M059J (cell line): ENCODE measurements around the gene FBF1. TPM values are rescaled to one million over a fixed set of nuclear protein-coding genes. Genes with fewer than 3 reads are reported as not detected.
A peak's percentile ranks its signal among the peaks of the same experiment; 100 is the strongest.
"Not testable (repeated sequence)": the region's sequence is repeated elsewhere in the genome, so short reads cannot be mapped to it uniquely, and the experiment has no call there.

Experiments
- DNase-seq: peaks from one replicate; pipeline ENCODE4 v3.0.0-alpha.2; 2012; ENCODE audit warnings: low read depth
- total RNA-seq: library from RNA; depleted of rRNA; stranded (reverse); fragments of >200 nt; shearing (Covaris generic); gene quantifications from 2 replicates; pipeline ENCODE4 v1.2.3, GENCODE V29; 2014; rRNA removed

Gene FBF1
- total RNA-seq, 1 experiment from 2014 or later, result 18.7 TPM

GRCh38 chr17:75876190-75876937 lies 64.5 kb downstream of the FBF1 start:
- peak; percentile 32 for DNase-seq

GRCh38 chr17:75875940-75876189 lies 65.0 kb downstream of the FBF1 start:
- DNase-seq, result peak; percentile 69

GRCh38 chr17:75875182-75875939 lies 65.5 kb downstream of the FBF1 start:
- DNase-seq, result peak; percentile 44

- DNase-seq, result no peak
Observed at GRCh38 chr17:75874323-75875181, 66.3 kb downstream of the FBF1 start.

GRCh38 chr17:75873587-75874322 lies 67.1 kb downstream of the FBF1 start:
- DNase-seq, result no peak

- peak; percentile 84 for DNase-seq
Observed at GRCh38 chr17:75872434-75873351, 68.1 kb downstream of the FBF1 start.

GRCh38 chr17:75870228-75870627 lies 70.6 kb downstream of the FBF1 start:
- DNase-seq, result not testable (repeated sequence)

- DNase-seq, result peak; percentile 14
Observed at GRCh38 chr17:75869282-75870141, 71.3 kb downstream of the FBF1 start.

- DNase-seq, result not testable (repeated sequence)
Observed at GRCh38 chr17:75868730-75869281, 72.0 kb downstream of the FBF1 start.

- not testable (repeated sequence) for DNase-seq
Observed at GRCh38 chr17:75865404-75866188, 75.2 kb downstream of the FBF1 start.

- DNase-seq, result not testable (repeated sequence)
Observed at GRCh38 chr17:75864887-75865286, 76.0 kb downstream of the FBF1 start.

GRCh38 chr17:75864448-75864871 lies 76.4 kb downstream of the FBF1 start:
- DNase-seq, result peak; percentile 26

- DNase-seq, result no peak
Observed at GRCh38 chr17:75861927-75862317, 78.9 kb downstream of the FBF1 start.

Other genes starting within 250 kb of the FBF1 start
- gene ITGB4, start 219.6 kb downstream of the FBF1 start, total RNA-seq, result 4.8 and 8.0 TPM in 2 replicates
- gene GALK1, start 175.8 kb downstream of the FBF1 start, total RNA-seq, result 20.4 and 31.6 TPM in 2 replicates
- gene UNK, start 156.2 kb downstream of the FBF1 start, total RNA-seq, result 23.2 and 26.7 TPM in 2 replicates
- 0.07 TPM in 1 of 2 replicates, not detected in the other for gene UNC13D, start 96.6 kb downstream of the FBF1 start, total RNA-seq
- 32.5 and 35.8 TPM in 2 replicates for gene WBP2, start 85.7 kb downstream of the FBF1 start, total RNA-seq
- 3.8 and 6.6 TPM in 2 replicates for gene TRIM47, start 62.5 kb downstream of the FBF1 start, total RNA-seq
- 6.4 and 11.1 TPM in 2 replicates for gene TRIM65, start 44.1 kb downstream of the FBF1 start, total RNA-seq
- gene MRPL38, start 36.2 kb downstream of the FBF1 start, total RNA-seq, result 30.3 and 39.4 TPM in 2 replicates
- 16.7 and 22.4 TPM in 2 replicates for gene ACOX1, start 38.1 kb upstream of the FBF1 start, total RNA-seq
- gene TEN1, start 38.2 kb upstream of the FBF1 start, total RNA-seq, result 8.0 and 14.3 TPM in 2 replicates
- 0.30 and 1.6 TPM in 2 replicates for gene CDK3, start 59.8 kb upstream of the FBF1 start, total RNA-seq
- not detected in 2 replicates for gene EVPL, start 86.3 kb upstream of the FBF1 start, total RNA-seq
- gene SRP68, start 131.5 kb upstream of the FBF1 start, total RNA-seq, result 19.0 and 28.5 TPM in 2 replicates
- gene GALR2, start 133.7 kb upstream of the FBF1 start, total RNA-seq, result 0.30 and 0.96 TPM in 2 replicates
- gene ZACN, start 138.1 kb upstream of the FBF1 start, total RNA-seq, result 0.02 TPM in 1 of 2 replicates, not detected in the other
- gene EXOC7, start 162.7 kb upstream of the FBF1 start, total RNA-seq, result 39.0 and 69.9 TPM in 2 replicates
- gene FOXJ1, start 200.2 kb upstream of the FBF1 start, total RNA-seq, result not detected in 2 replicates